ENCODE measurements around the gene RPS6KB2. TPM values are rescaled to one million over a fixed set of nuclear protein-coding genes. Genes with fewer than 3 reads are reported as not detected.

The RPS6KB2 gene
- total and polyA plus RNA-seq, 9 of the 15 experiments (the other 6 are each of a cell fraction or from before 2014, with no cell fraction given), result 0.42 to 122 (median 82.6) TPM

DNA sequence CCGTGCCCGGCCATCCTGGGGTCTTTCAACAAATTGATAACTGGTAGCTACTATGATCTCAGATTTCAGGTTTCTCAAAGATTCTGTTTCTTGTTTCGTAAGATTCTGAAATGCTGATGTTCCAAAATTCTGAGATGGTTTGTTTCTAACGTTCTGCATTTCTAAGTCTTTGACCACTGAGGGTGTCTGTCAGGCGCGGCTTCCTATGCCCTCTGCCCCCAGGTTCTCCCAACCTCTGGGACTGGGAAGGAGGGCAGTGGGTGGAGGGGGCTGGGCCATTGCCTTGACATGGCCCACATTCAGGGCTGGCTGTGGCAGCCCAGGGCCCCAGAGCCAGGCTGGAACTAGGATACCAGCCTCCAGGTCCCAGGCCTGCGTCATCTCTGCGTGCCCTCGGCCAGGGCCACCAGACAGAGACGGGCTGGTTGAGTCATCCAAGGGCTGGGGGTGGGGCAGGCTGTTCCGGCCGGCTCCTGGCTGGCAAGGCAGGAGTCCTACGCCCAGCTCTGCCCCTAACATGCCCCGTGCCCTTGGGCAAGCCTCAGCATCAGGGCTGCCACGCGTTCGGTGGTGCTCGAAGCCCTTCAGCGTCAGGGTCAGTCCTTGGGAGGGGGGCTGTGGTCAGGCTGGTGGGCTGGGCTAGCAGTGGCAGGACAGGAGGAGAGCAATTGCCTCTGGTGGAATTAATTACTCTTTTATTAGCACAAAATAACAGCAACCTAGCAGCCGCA lies 35.6 kb downstream of the RPS6KB2 start (continued):
- TF ChIP-seq, protein P1, sequence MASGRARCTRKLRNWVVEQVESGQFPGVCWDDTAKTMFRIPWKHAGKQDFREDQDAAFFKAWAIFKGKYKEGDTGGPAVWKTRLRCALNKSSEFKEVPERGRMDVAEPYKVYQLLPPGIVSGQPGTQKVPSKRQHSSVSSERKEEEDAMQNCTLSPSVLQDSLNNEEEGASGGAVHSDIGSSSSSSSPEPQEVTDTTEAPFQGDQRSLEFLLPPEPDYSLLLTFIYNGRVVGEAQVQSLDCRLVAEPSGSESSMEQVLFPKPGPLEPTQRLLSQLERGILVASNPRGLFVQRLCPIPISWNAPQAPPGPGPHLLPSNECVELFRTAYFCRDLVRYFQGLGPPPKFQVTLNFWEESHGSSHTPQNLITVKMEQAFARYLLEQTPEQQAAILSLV (tag; IDR thresholded peaks at IDR 0.05), result no peak
- no peak for TF ChIP-seq CHD4 (IDR thresholded peaks at IDR 0.05; ENCODE audit: insufficient read depth, insufficient replicate concordance, low read depth, low read length, poor library complexity, severe bottlenecking)
- TF ChIP-seq, protein P2, sequence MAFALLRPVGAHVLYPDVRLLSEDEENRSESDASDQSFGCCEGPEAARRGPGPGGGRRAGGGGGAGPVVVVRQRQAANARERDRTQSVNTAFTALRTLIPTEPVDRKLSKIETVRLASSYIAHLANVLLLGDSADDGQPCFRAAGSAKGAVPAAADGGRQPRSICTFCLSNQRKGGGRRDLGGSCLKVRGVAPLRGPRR (CRISPR knock-in tag; IDR thresholded peaks at IDR 0.05), result no peak
- TF ChIP-seq U2AF2 (optimal IDR thresholded peaks at IDR 0.05; ENCODE audit: low read depth, low read length), result no peak
- TF ChIP-seq HNRNPK (IDR thresholded peaks at IDR 0.05; ENCODE audit: low read depth, low read length, poor library complexity, severe bottlenecking), result no peak
- TF ChIP-seq CTBP1 (IDR thresholded peaks at IDR 0.05; ENCODE audit: borderline replicate concordance), result peak; percentile 56; the same call in 1 of the 2 replicates
- TF ChIP-seq ZBTB49 (CRISPR knock-in tag; IDR thresholded peaks at IDR 0.05; ENCODE audit: borderline replicate concordance), result no peak
- TF ChIP-seq ZNF589 (CRISPR knock-in tag; IDR thresholded peaks at IDR 0.05; ENCODE audit: low read depth), result no peak
- no peak for TF ChIP-seq ZFP91 (CRISPR knock-in tag; IDR thresholded peaks at IDR 0.05)
- TF ChIP-seq, protein P3, sequence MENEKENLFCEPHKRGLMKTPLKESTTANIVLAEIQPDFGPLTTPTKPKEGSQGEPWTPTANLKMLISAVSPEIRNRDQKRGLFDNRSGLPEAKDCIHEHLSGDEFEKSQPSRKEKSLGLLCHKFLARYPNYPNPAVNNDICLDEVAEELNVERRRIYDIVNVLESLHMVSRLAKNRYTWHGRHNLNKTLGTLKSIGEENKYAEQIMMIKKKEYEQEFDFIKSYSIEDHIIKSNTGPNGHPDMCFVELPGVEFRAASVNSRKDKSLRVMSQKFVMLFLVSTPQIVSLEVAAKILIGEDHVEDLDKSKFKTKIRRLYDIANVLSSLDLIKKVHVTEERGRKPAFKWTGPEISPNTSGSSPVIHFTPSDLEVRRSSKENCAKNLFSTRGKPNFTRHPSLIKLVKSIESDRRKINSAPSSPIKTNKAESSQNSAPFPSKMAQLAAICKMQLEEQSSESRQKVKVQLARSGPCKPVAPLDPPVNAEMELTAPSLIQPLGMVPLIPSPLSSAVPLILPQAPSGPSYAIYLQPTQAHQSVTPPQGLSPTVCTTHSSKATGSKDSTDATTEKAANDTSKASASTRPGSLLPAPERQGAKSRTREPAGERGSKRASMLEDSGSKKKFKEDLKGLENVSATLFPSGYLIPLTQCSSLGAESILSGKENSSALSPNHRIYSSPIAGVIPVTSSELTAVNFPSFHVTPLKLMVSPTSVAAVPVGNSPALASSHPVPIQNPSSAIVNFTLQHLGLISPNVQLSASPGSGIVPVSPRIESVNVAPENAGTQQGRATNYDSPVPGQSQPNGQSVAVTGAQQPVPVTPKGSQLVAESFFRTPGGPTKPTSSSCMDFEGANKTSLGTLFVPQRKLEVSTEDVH (IDR thresholded peaks at IDR 0.05; ENCODE audit: low read depth, partially characterized antibody), result no peak
- no peak for TF ChIP-seq CCAR2 (IDR thresholded peaks at IDR 0.05; ENCODE audit: low read depth, low read length)
- TF ChIP-seq TEAD2 (tag; IDR thresholded peaks at IDR 0.05), result no peak
- 0 out of 2 replicates have a peak, but pooled peaks have one; percentile 26 for TF ChIP-seq MAFG (tag; conservative IDR thresholded peaks at IDR 0.05)
- TF ChIP-seq CBX3 (IDR thresholded peaks at IDR 0.05; ENCODE audit: borderline replicate concordance in 1 of 2, low read length in 2 of 2), result no peak
- TF ChIP-seq PURB (CRISPR knock-in tag; IDR thresholded peaks at IDR 0.05; ENCODE audit: low read depth), result no peak
- no peak for TF ChIP-seq ZNF133 (CRISPR knock-in tag; IDR thresholded peaks at IDR 0.05)
- peak; percentile 53 for TF ChIP-seq CEBPB (tag; IDR thresholded peaks at IDR 0.05)
- TF ChIP-seq ZNF184 (CRISPR knock-in tag; IDR thresholded peaks at IDR 0.05), result no peak
- no peak for TF ChIP-seq DIDO1 (tag; IDR thresholded peaks at IDR 0.05; ENCODE audit: low read depth)
- TF ChIP-seq PHB (CRISPR knock-in tag; IDR thresholded peaks at IDR 0.05), result no peak

Measured in K562 (cell line).